Activated CD8-positive, alpha-beta T cell treated with anti-CD3 and anti-CD28 coated beads for 36 hours (primary cell): ENCODE measurements around the gene POP4. TPM values are rescaled to one million over a fixed set of nuclear protein-coding genes. Genes with fewer than 3 reads are reported as not detected.

Experiments used
- ATAC-seq: fragments of 200-7000 bp; cut with Tn5 transposase; one replicate; pipeline ENCODE4 v1.10.0; 2021; ENCODE audit warnings: mild to moderate bottlenecking, moderate library complexity
- CTCF ChIA-PET: fragments of 350-600 bp; sonication (Branson Sonifier 250); formaldehyde crosslinking; loops from one replicate; lab custom pipeline; 2021; ENCODE audit warnings: antibody characterized with exemption; lab: Charles Lee
- POLR2A ChIA-PET: fragments of 350-600 bp; sonication (Branson Sonifier 250); formaldehyde crosslinking; loops from one replicate; lab custom pipeline; 2021; ENCODE audit warnings: antibody characterized with exemption; lab: Charles Lee
- DNase-seq: peaks from one replicate; pipeline ENCODE4 v3.0.0-alpha.2; 2020
- H3K27ac Mint-ChIP-seq: one replicate; pipeline ENCODE4 v1.8.0; 2021; ENCODE audit warnings: mild to moderate bottlenecking, mixed read lengths
- H3K27me3 Mint-ChIP-seq: one replicate; pipeline ENCODE4 v1.8.0; 2021; ENCODE audit warnings: mixed read lengths
- H3K36me3 Mint-ChIP-seq: one replicate; pipeline ENCODE4 v1.8.0; 2021; ENCODE audit warnings: low read depth, mixed read lengths
- H3K4me1 Mint-ChIP-seq: one replicate; pipeline ENCODE4 v1.8.0; 2021; ENCODE audit warnings: low read depth, mixed read lengths
- H3K4me3 Mint-ChIP-seq: one replicate; pipeline ENCODE4 v1.8.0; 2021; ENCODE audit warnings: mild to moderate bottlenecking, moderate library complexity, mixed read lengths
- H3K9me3 Mint-ChIP-seq: one replicate; pipeline ENCODE4 v1.8.0; 2021; ENCODE audit warnings: mixed read lengths
- CTCF ChIP-seq: fragments of 200-600 bp; IDR thresholded peaks from one replicate; pipeline ENCODE4 v1.8.0; 2022; ENCODE audit warnings: antibody characterized with exemption, mild to moderate bottlenecking
- intact Hi-C: fragments of 100-400 bp; cut with micrococcal nuclease; formaldehyde crosslinking; loops from one replicate; pipeline ENCODE4 v1.10.0; 2022
- total RNA-seq, 2 experiments: library from RNA; stranded (reverse); gene quantifications; one replicate each; pipeline ENCODE4 v1.2.3, GENCODE V29; 2021

Gene POP4
- total RNA-seq, 2 experiments from 2014 or later, result 84.7 to 89.5 TPM

GRCh38 chr19:29636553-29637360, 30.7 kb downstream of the POP4 start:
- TF ChIP-seq CTCF, result no peak
- CTCF ChIA-PET, result no interaction called here
- no peak for ATAC-seq
- Mint-ChIP-seq H3K27ac (no peak overlapping the region), H3K4me1 (no peaks in the 10 kb centered on the region), H3K36me3 (no peaks in the 10 kb centered on the region), H3K4me3 (no peak overlapping the region), H3K9me3 (no peaks in the 10 kb centered on the region), H3K27me3 (no peaks in the 10 kb centered on the region)
- no peak for DNase-seq
- POLR2A ChIA-PET, result no interaction called here
- intact Hi-C loops, result no loop called here

DNA sequence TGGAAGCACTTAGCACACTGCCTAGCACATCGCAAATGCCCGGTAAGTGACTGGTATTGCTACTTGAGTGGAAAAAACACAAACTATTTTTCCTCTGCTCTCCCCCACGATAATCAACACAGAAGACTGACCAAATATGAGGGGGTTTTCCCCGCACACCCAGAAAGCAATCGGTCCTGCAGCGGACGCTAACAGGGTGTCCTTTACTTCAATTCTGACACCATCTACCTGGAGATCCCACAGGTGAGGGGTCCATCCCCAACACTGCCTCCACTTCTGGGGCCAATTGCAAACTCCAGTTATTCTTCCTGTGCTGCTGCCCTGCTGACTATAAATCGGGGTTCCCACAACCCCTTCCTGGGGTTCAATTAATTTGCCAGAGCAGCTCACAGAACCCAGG, 33.0 kb downstream of the POP4 start:
- intact Hi-C loops, result no loop called here
- CTCF ChIA-PET, result no interaction called here
- no peaks in the 10 kb centered on the region for H3K9me3 Mint-ChIP-seq

GRCh38 chr19:29640231-29640630, 34.1 kb downstream of the POP4 start:
- intact Hi-C loops, result no loop called here
- Mint-ChIP-seq H3K4me3 (no peak overlapping the region), H3K9me3 (no peaks in the 10 kb centered on the region), H3K27me3 (no peaks in the 10 kb centered on the region), H3K4me1 (peaks cover 3% of the 10 kb centered on the region), H3K36me3 (no peaks in the 10 kb centered on the region), H3K27ac (no peak overlapping the region)
- ChIA-PET CTCF (no interaction called here), POLR2A (no interaction called here)
- no peak for ATAC-seq
- DNase-seq, result no peak
- no peak for TF ChIP-seq CTCF

More for the DNA sequence above, 33.0 kb downstream of the POP4 start:
- no peaks in the 10 kb centered on the region for H3K27me3 Mint-ChIP-seq
- POLR2A ChIA-PET, result interaction anchor here (0.6 kb wide), 1 partner anchor 47 kb away, joined by 3 read pairs; no protein-coding TSS in a partner anchor
- H3K4me1 Mint-ChIP-seq, result no peaks in the 10 kb centered on the region
- H3K4me3 Mint-ChIP-seq, result no peak overlapping the region
- no peak for ATAC-seq
- no peak for TF ChIP-seq CTCF
- no peaks in the 10 kb centered on the region for H3K36me3 Mint-ChIP-seq
- no peak for DNase-seq
- no peak overlapping the region for H3K27ac Mint-ChIP-seq

GRCh38 chr19:29641597-29641996, 35.5 kb downstream of the POP4 start:
- intact Hi-C loops, result no loop called here
- ChIA-PET POLR2A (interaction anchor here (1.1 kb wide), 1 partner anchor 10 kb away, joined by 3 read pairs; no protein-coding TSS in a partner anchor), CTCF (interaction anchor here (2.1 kb wide), 1 partner anchor 20 kb away, joined by 4 read pairs; no protein-coding TSS in a partner anchor)
- Mint-ChIP-seq H3K36me3 (no peaks in the 10 kb centered on the region), H3K27me3 (no peaks in the 10 kb centered on the region), H3K4me1 (peaks cover 15% of the 10 kb centered on the region), H3K9me3 (no peaks in the 10 kb centered on the region), H3K4me3 (no peak overlapping the region), H3K27ac (no peak overlapping the region)
- no peak for TF ChIP-seq CTCF
- DNase-seq (no peak), ATAC-seq (no peak)

DNA sequence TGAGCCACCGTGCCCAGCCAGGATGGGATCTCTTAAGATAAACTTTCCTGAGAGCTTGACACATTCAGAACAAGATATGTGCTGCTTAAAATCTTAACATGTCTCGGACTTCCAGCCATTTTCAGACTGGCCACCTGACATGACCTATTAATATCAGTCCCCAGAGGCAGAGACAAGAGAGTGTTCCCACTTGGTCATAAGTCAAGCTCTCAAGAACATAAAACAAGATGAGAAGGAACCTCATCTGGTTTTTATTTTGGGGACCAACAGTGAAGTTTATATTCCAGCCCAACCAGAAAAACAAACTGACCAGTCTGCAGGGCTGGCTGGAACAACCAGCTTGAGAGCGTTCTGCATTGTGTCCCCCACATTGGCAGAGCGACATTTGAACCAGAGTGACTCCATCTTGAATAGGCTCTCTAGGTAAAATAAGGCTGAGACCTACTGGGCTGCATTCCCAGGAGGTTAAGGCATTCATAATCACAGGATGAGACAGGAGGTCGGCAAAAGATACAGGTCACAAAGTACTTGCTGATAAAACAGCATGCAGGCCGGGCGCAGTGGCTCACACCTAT, 37.4 kb downstream of the POP4 start:
- no peaks in the 10 kb centered on the region for H3K9me3 Mint-ChIP-seq
- no peaks in the 10 kb centered on the region for H3K36me3 Mint-ChIP-seq
- H3K27ac Mint-ChIP-seq, result no peak overlapping the region
- intact Hi-C loops, result no loop called here
- no peak for ATAC-seq
- peaks cover 15% of the 10 kb centered on the region for H3K4me1 Mint-ChIP-seq
- TF ChIP-seq CTCF, result no peak
- POLR2A ChIA-PET, result no interaction called here
- CTCF ChIA-PET, result interaction anchor here (1.2 to 2.1 kb wide), 2 partner anchors 18 to 116 kb away, joined by 3 to 4 read pairs; no protein-coding TSS in a partner anchor
- no peaks in the 10 kb centered on the region for H3K27me3 Mint-ChIP-seq
- no peak for DNase-seq
- no peak overlapping the region for H3K4me3 Mint-ChIP-seq
